Suprapubic skin (tissue), 3 donors: Measurements from ENCODE around the gene RPL13.

Source experiments
- CTCF ChIP-seq, 2 donors: fragments of 200-600 bp in 1 of 2; fragments of 450-650 bp in 1 of 2; sonication (generic) in 1 of 2; IDR thresholded peaks; one replicate each; pipeline ENCODE4 v1.5.1; 2016 to 2019; ENCODE audit warnings: antibody characterized with exemption in 2 of 2, mild to moderate bottlenecking in 1 of 2, moderate library complexity in 1 of 2
- POLR2A ChIP-seq, 2 donors: fragments of 450-650 bp; IDR thresholded peaks; one replicate each; pipeline ENCODE4 v1.6.1; 2017; ENCODE audit warnings: antibody characterized with exemption in 2 of 2, mild to moderate bottlenecking in 2 of 2, moderate library complexity in 2 of 2

DNA sequence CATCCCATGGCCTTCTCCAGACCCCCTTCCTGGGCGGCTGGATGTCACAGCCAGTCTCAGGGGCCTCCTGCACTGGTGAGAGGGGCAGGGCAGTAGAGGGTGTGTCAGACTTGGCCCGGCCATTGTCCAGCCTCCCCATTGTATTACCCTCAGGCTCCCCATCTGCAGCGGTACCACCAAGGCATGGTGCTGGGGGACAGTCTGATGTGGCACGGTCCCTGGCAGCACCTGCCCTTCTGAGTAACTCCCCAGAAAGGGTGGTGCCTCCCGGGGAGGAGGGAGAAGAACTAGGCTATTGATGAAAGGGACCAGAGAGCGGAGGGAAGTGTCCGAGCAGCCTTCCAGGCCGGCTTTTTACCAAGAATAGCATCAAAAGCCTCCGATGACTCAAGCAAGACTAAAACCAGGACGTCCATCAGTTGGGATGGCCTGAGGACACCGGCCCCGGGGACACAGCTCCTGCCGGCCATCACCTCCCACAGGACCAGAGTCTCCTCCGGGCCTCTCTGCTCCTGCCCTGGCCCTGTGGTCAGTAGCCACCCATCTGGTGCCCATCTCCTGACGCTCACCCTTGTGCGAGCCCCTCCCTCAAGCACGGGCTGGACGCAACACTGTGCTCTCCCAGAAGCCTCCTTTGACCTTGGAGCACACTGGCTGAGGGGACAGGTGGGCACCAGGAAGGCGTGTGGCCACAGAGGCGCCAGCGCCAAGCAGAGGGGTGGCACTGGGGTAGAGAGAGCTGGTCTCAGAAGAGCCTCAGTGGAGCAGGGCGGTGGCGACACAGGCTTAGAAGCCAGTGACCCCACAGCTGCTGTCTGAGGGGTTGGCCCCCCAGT, 9.2 kb downstream of the RPL13 start:
- TF ChIP-seq POLR2A (IDR thresholded peaks at IDR 0.05): no peak
- TF ChIP-seq CTCF (IDR thresholded peaks at IDR 0.05): no peak
